GM13976 (cell line): ENCODE results near the gene MYO1E.
A peak's percentile ranks its signal among the peaks of the same experiment; 100 is the strongest.

Source experiments
- DNase-seq: peaks from one replicate; pipeline ENCODE4 v3.0.0; 2012; ENCODE audit warnings: low spot score
- in situ Hi-C: fragments of 300-500 bp; cut with MboI; formaldehyde crosslinking; loops from one replicate; pipeline ENCODE4 v1.12.0; 2022; ENCODE audit warnings: low sequenced_read_pairs, mixed read lengths, inconsistent platforms; ENCODE audit not compliant: unreplicated experiment
- TF ChIP-seq, protein P1 (sequence below): IDR thresholded peaks from 2 replicates; pipeline ENCODE4 v1.5.1; 2012; ENCODE audit warnings: borderline replicate concordance, mild to moderate bottlenecking; ENCODE audit not compliant: insufficient read depth; ENCODE audit errors: extremely low read depth, missing control alignments, control extremely low read depth

The MYO1E gene

DNA sequence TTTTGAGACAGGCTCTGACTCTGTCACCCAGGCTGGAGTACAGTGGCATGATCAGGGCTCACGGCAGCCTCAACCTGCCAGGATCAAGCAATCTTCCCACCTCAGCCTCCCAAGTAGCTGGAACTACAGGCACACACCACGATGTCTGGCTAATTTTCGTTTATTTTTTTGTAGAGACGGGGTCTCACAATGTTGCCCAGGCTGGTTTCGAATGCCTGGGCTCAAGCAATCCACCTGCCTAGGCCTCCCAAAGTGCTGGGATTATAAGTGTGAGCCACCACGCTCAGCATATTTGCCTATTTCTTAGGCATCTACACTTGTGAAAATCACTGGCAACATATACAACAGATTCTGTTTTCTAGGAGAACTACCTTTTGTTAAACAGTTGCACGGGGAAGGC is 16.9 kb downstream of the MYO1E start:
- in situ Hi-C loops, result no loop called here
- no peak for DNase-seq
- TF ChIP-seq, protein P1, sequence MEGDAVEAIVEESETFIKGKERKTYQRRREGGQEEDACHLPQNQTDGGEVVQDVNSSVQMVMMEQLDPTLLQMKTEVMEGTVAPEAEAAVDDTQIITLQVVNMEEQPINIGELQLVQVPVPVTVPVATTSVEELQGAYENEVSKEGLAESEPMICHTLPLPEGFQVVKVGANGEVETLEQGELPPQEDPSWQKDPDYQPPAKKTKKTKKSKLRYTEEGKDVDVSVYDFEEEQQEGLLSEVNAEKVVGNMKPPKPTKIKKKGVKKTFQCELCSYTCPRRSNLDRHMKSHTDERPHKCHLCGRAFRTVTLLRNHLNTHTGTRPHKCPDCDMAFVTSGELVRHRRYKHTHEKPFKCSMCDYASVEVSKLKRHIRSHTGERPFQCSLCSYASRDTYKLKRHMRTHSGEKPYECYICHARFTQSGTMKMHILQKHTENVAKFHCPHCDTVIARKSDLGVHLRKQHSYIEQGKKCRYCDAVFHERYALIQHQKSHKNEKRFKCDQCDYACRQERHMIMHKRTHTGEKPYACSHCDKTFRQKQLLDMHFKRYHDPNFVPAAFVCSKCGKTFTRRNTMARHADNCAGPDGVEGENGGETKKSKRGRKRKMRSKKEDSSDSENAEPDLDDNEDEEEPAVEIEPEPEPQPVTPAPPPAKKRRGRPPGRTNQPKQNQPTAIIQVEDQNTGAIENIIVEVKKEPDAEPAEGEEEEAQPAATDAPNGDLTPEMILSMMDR, result no peak

DNA sequence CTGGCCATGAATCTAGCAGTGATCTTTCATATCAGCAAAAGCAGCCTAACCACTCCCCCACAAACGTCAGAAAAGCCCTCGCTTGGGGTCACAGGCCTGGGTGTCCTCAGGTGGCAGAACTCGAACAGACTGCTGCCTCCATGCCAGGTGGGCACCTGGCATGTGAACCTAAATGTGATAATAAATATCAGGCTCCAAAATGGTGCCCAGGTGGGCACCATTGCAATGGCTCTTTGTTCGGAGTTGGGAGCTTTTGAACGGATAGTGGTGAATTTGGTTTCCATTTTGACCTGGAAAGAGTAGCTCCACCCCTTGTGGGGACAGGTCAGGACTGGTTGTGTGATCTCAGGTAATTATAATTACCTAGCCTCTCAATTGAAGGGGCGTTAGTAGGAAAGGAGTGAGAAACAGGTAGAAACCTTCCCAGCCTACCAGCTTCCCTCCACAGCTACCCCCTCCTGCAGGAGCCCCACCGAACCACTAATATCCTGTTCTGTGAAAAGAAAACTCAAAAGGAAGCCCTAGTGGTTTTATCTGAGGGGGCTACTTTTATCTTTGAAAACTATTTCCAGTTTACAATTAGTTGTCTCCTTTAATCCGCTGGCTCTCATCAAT is 18.1 kb downstream of the MYO1E start:
- in situ Hi-C loops, result no loop called here
- TF ChIP-seq, protein P1, result no peak
- DNase-seq, result no peak

DNA sequence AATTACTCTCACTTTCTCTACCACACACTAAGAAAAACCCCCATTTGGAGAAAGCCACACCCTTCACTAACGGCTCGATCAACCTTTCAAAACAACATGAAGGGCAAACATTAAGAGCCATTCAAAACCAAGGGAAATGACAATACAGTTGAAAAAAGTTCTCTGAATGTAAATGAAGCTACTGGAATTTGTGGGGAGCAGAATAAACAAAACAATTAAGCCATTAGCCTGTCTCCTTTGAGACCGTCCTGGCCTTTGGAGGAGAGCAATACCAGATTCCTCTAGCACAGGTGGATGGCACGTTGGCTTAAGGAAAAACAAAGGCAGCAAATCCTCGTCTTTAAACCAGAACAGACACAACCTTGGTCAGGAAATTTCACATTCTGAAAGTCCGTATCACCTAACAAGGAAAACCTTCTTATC is 18.7 kb downstream of the MYO1E start:
- TF ChIP-seq, protein P1, result no peak
- DNase-seq, result no peak
- in situ Hi-C loops, result no loop called here

DNA sequence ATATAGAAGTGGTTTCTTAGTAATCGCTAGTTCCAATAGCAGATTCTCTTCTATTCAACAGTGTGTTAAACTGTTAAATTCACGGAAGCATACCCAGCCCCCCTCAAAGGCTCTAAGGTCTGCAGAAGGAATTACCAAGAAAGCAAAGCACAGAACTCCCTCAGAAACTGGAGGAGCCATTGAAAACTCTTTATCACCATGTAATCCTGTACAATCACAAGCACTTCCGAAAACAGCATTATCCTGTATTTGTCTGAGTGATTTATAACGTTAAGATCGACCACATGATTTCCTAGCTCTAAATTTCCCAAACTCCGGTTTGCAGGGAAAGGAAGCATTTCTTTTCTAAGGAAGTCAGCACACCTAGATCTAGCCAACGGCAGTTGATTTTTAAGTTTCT is 20.0 kb downstream of the MYO1E start:
- TF ChIP-seq, protein P1, result no peak
- in situ Hi-C loops, result no loop called here
- DNase-seq, result no peak

DNA sequence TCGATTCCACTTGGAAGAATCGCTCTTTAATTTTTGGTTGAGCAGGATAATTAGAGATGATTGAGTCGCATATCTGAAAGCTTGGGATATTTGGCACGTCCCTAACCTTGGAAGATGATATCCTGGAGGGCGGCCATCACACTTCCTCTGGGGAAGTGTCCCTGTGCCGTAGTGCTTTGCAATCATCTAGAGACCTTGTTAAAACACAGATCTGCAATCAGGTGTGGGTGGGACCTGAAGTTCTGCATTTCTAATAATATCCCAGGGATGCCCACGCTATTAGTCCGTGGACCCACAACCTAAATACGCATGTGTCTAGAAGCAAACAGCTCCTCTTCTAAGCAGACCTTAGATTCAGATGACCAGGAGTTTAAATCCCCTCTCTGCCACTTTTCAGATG is 20.5 kb downstream of the MYO1E start:
- in situ Hi-C loops, result no loop called here
- TF ChIP-seq, protein P1, result no peak

DNA sequence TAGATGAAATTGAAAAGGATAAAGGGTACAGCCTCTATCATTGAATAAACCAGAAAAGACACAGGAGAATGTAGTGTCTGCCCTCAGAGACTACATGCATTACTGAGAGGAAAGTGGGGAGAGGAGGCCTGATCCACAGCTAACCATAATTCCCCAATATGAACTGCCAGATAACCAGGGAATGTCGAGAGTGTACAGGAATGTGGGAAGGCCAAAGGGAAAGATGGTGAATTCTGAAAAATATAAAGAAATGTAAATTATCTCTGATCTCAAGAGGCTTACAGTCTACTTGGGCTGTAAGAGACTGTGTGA is 22.3 kb downstream of the MYO1E start:
- DNase-seq, result no peak
- in situ Hi-C loops, result no loop called here
- TF ChIP-seq, protein P1, result no peak

More for the DNA sequence above, 20.5 kb downstream of the MYO1E start:
- peak; percentile 34 for DNase-seq
